Prostate gland (tissue), 2 donors: ENCODE results near the gene SMAD5. TPM values are rescaled to one million over a fixed set of nuclear protein-coding genes. Genes with fewer than 3 reads are reported as not detected.
A peak's percentile ranks its signal among the peaks of the same experiment; 100 is the strongest.

Experiments
- DNase-seq: peaks from one replicate; pipeline ENCODE4 v3.0.0-alpha.2; 2019; ENCODE audit warnings: low spot score
- H3K27ac ChIP-seq, 2 donors: fragments of 200-600 bp; sonication (generic); 2 replicates each; pipeline ENCODE4 v1.5.1; 2017 to 2019
- H3K27me3 ChIP-seq: fragments of 200-600 bp; sonication (generic); replicated peaks from 2 replicates; pipeline ENCODE4 v1.5.1; 2019; ENCODE audit not compliant: insufficient read depth
- H3K36me3 ChIP-seq, 2 donors: fragments of 200-600 bp; sonication (generic); 1 replicate in 1 of 2; 2 replicates in 1 of 2; pipeline versions ENCODE4 v1.5.1 to v1.8.1; 2017 to 2019
- H3K4me1 ChIP-seq: fragments of 200-600 bp; sonication (generic); replicated peaks from 2 replicates; pipeline ENCODE4 v1.5.1; 2019
- H3K4me3 ChIP-seq, 2 donors: fragments of 200-600 bp; sonication (generic); 2 replicates each; pipeline ENCODE4 v1.5.1; 2017 to 2019
- H3K9me3 ChIP-seq: fragments of 200-600 bp; sonication (generic); 2 replicates; pipeline ENCODE4 v1.5.1; 2017
- POLR2A ChIP-seq: fragments of 450-650 bp; IDR thresholded peaks from one replicate; pipeline ENCODE4 v1.6.1; 2016; ENCODE audit warnings: antibody characterized with exemption, mild to moderate bottlenecking
- POLR2AphosphoS5 ChIP-seq: sonication (generic); formaldehyde crosslinking; IDR thresholded peaks from one replicate; pipeline ENCODE4 v1.6.1; 2017; ENCODE audit warnings: antibody characterized with exemption
- WGBS: methylation state at CpG from one replicate; pipeline ENCODE4 v1.1.5; 2018; 5-methylcytosine and 5-hydroxymethylcytosine counted together
- intact Hi-C: fragments of 100-400 bp; cut with DNase I; formaldehyde crosslinking; loops from one replicate; pipeline ENCODE4 v1.14.2; 2022
- total RNA-seq, 2 donors: library from RNA; depleted of rRNA; stranded (reverse); fragments of >200 nt; gene quantifications; one replicate each; pipeline ENCODE4 v1.1.0, GENCODE V29; 2016
- TF ChIP-seq, protein P1 (sequence below), 4 experiments: fragments of 200-600 bp in 2 of 4; fragments of 450-650 bp in 2 of 4; sonication (generic) in 2 of 4; IDR thresholded peaks; 1 replicate in 3 of 4; 2 replicates in 1 of 4; pipeline ENCODE4 v1.5.1; 2016 to 2019; ENCODE audit warnings: antibody characterized with exemption in 4 of 4, mild to moderate bottlenecking in 2 of 4, moderate library complexity in 2 of 4

The SMAD5 gene
- total RNA-seq, 2 donors from 2014 or later = 34.2 to 37.3 TPM

DNA sequence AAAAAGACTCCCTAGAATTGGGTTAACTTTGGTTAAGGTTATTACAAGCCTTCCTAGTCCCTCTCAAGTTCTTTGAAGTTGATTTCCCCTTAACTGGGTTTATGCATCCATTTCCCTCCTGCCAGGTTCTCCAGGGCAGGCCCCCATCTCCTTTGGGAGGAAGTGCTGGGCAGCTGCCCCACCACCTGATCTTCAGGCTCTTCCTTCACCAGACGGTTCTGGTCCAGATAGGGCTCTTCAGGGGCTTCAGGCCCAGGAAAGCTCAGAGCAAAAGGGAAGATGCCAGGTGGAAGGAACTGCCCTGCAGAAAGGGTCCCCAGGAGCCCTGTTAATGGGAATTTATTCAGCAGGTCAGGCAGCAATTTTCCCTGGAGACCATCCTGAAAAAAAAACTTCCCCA, 58.3 kb downstream of the SMAD5 start:
- H3K27me3 ChIP-seq = no peaks in the 10 kb centered on the region
- 35% methylated on average over 1 of the region's 1 CpG for WGBS

DNA sequence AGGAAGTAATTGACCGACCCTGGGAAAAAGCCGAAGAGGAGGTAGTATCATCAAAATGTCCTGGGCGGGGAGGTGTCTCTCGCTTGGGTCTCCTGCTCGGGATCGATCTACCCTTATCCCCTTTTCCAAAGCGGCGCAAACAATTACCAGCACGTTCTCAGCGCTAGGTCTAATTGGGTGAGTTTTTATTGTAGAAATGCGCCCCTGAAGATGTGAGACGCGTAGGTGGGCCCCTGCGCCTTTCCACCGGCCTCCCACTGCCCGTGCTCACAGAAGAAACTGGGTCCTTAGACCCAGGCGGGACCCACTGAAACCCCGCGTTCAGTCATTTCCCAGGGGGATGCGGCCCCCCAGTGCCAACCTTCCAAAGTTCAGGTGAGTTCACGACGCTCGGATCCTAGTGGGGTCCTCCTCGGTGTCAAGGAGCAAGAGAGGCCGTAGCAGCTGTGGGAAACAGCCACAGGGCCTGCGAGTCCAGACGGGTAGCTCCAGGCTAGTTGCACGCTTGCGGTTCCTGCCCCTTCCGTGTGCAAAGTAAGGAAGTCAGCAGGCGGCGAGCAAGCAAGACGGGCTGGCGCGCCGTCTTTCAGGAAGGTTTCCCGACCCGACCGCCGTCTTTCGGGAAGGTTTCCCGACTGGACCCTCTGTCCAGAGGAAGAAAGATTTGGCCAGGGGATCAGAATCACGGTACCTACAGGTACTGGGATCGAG, 58.8 kb downstream of the SMAD5 start:
- DNase-seq = no peak
- Histone ChIP-seq H3K27me3 (no peaks in the 10 kb centered on the region), H3K9me3 (no peaks in the 10 kb centered on the region), H3K27ac (no peak overlapping the region), H3K36me3 (no peaks in the 10 kb centered on the region), H3K4me3 (peak overlapping the region in 1 of 2 donors; percentile 35), H3K4me1 (peaks cover 12% of the 10 kb centered on the region)
- intact Hi-C loops = no loop called here
- no peak for TF ChIP-seq POLR2A
- WGBS = 33% methylated on average over 44 of the region's 44 CpGs

More for the DNA sequence above, 58.3 kb downstream of the SMAD5 start:
- Histone ChIP-seq H3K36me3 (no peaks in the 10 kb centered on the region), H3K27ac (no peak overlapping the region), H3K9me3 (no peaks in the 10 kb centered on the region), H3K4me1 (peaks cover 12% of the 10 kb centered on the region), H3K4me3 (no peak overlapping the region)
- DNase-seq = no peak
- TF ChIP-seq POLR2AphosphoS5 (no peak), POLR2A (no peak)
- TF ChIP-seq, protein P1, sequence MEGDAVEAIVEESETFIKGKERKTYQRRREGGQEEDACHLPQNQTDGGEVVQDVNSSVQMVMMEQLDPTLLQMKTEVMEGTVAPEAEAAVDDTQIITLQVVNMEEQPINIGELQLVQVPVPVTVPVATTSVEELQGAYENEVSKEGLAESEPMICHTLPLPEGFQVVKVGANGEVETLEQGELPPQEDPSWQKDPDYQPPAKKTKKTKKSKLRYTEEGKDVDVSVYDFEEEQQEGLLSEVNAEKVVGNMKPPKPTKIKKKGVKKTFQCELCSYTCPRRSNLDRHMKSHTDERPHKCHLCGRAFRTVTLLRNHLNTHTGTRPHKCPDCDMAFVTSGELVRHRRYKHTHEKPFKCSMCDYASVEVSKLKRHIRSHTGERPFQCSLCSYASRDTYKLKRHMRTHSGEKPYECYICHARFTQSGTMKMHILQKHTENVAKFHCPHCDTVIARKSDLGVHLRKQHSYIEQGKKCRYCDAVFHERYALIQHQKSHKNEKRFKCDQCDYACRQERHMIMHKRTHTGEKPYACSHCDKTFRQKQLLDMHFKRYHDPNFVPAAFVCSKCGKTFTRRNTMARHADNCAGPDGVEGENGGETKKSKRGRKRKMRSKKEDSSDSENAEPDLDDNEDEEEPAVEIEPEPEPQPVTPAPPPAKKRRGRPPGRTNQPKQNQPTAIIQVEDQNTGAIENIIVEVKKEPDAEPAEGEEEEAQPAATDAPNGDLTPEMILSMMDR (IDR thresholded peaks at IDR 0.05) = no peak
- intact Hi-C loops = no loop called here

DNA sequence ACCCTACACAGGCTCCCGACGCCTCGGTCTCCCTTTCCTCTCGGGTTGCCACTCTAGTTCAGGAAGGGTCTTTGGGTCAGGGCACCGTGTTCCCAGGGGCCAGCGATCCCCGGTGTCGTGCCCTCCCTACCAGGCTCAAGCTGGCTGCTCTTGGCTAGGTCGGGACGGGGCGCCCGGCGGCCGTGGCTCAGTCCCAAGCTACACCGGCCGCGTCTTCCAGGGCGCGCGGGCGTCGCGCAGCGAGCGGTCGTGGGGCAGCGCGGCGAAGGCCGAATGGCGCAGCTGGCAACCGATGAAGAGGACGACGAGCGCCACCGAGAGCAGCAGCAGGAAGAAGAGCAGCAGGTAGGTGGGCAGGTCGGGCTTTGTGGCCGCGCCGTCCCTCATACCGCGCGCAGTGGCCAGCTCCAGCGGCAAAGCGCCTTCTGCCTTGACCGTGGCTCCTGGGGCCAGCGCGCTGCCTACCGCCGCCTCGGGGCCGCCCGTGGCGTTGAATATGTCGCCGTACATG, 59.4 kb downstream of the SMAD5 start:
- Histone ChIP-seq H3K4me1 (peaks cover 12% of the 10 kb centered on the region), H3K27ac (no peak overlapping the region), H3K36me3 (no peaks in the 10 kb centered on the region), H3K9me3 (no peaks in the 10 kb centered on the region), H3K27me3 (no peaks in the 10 kb centered on the region), H3K4me3 (peak overlapping the region; percentile 26 to 35)
- DNase-seq = no peak
- intact Hi-C loops = no loop called here
- WGBS = under 1% methylated on average over 37 of the region's 56 CpGs
- TF ChIP-seq, protein P1 (IDR thresholded peaks at IDR 0.05) = no peak
- TF ChIP-seq POLR2AphosphoS5 (no peak), POLR2A (no peak)

DNA sequence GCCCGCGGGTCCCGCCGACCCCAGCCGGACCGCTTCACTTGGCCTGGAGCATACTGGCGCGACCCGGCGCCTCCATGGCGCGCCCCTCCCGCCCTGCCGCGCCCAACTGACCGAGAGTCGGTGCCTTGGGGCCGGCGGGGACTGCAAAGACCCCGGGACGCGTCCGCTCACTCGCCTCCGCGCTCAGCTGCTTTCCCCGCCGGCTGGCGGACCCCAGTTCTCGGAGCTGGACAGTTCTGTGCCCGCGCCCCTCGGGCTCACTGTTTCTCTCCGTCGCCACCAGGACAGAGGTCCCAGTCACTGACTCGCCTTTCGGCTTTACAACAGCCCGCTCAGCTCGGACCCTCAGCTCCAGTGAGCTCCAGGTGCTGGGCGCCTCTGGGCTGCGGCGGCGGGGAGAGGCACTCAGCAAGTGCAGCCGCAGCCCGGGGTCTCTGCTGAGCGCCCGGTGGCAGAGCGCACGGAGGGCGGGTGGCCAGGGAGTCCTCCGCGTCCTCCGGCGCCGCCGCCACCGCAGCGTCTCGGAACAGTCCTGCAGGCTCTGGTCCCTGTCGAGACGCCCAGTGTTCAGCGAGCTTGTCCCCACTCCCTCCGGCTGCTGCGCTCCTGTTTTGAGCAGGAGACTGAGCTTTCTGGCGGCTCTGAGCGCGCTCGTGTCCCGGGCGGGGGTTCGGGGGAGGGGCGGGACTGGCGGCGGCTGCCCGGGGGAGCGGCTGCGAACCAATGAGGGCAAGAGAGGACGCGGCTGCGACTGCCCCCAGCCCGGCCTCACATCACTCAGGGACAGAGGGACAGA, 60.1 kb downstream of the SMAD5 start, which contains the start of gene SMIM32:
Gene SMIM32, minus strand, starts transcription at position 637 of the 796 bp plus-strand sequence. CDS start 638 bp downstream, outside the sequence.
- Histone ChIP-seq H3K4me3 (peak within 1 kb of the TSS; percentile 26 to 35), H3K27me3 (no peaks in the 10 kb centered on the region), H3K27ac (no peak within 1 kb of the TSS), H3K4me1 (peaks cover 12% of the 10 kb centered on the region), H3K9me3 (no peaks in the 10 kb centered on the region), H3K36me3 (no peaks in the 10 kb centered on the region)
- intact Hi-C loops = no loop called here
- 1% methylated on average over 38 of the region's 81 CpGs for WGBS
- peak; percentile 26 for DNase-seq
- TF ChIP-seq POLR2AphosphoS5 = no peak

DNA sequence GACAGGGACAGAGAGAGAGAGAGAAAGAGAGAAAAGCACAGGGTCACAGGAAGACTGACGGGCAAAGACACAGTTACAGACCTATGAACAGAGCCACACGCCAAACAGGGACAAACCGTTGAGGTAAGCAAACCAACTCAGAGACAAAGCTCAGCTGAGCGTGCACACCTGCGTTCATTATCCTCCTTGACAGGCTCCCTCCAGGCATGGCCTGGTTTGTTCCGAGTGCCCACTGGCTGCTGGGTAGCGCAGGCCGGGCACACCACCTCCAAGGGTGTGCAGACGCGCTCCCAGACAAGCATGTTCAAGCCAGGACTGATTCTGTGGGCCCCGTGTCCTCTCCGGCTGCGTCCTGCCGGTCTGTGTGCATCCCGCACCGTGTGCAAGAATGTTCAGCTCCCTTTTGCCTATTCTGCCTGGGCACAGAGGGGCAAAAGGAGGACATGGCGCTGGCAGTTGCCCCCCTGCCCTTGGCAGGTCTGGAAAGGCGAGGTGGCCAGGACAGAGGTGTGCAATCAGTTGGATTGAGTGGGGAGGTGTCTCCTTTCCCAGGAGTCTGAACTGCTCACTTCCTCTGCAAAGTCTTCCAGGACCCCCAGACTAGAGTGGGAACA, 60.8 kb downstream of the SMAD5 start:
- TF ChIP-seq POLR2AphosphoS5 = no peak
- TF ChIP-seq POLR2A = no peak
- no peaks in the 10 kb centered on the region for H3K27me3 ChIP-seq
- intact Hi-C loops = no loop called here
- no peak for DNase-seq
- no peak overlapping the region for H3K27ac ChIP-seq
- peaks cover 12% of the 10 kb centered on the region for H3K4me1 ChIP-seq
- 31% methylated on average over 18 of the region's 18 CpGs for WGBS
- H3K4me3 ChIP-seq = peak overlapping the region; percentile 26 to 35
- H3K9me3 ChIP-seq = no peaks in the 10 kb centered on the region
- H3K36me3 ChIP-seq = no peaks in the 10 kb centered on the region

DNA sequence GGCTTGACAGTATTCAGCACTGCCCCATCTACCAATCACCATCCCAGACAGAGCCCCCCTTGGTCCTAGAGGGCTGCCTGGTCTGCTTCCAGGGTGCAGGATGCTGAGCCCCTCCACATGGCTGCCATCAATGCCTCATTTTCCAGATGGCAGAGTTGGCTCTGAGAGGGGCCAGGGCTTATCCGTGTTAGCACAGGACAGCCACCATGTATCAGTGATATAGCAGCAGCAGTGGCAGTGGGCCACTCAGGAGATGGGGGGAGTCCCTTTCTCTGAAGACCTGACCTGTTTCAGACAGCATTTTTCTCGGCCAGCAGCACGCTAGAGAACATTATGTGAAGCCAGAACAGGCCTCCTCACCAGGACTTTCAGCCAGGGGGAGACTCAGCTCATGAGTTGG, 61.9 kb downstream of the SMAD5 start:
- DNase-seq = no peak
- Histone ChIP-seq H3K9me3 (no peaks in the 10 kb centered on the region), H3K27me3 (no peaks in the 10 kb centered on the region), H3K4me3 (no peak overlapping the region), H3K36me3 (no peaks in the 10 kb centered on the region), H3K27ac (no peak overlapping the region), H3K4me1 (peaks cover 12% of the 10 kb centered on the region)
- intact Hi-C loops = no loop called here
- 68% methylated on average over 3 of the region's 3 CpGs for WGBS
- TF ChIP-seq, protein P1 (IDR thresholded peaks at IDR 0.05) = no peak
- TF ChIP-seq POLR2AphosphoS5 = no peak
- TF ChIP-seq POLR2A = no peak
